Panc1 (cell line): ENCODE results near the gene GRAMD2A. TPM values are rescaled to one million over a fixed set of nuclear protein-coding genes. Genes with fewer than 3 reads are reported as not detected.

ENCODE experiments used
- ATAC-seq: fragments of 200-7000 bp; cut with Tn5 transposase; 2 replicates; pipeline ENCODE4 v1.9.1; 2020; ENCODE audit warnings: mild to moderate bottlenecking, moderate library complexity
- BruUV-seq: library from RNA; stranded (reverse); fragments of 400-500 nt; replicated peaks from 2 replicates; lab custom pipeline; 2021; lab: Mats Ljungman, UMichigan
- CTCF ChIA-PET: fragments of 300-600 bp; sonication (Branson Sonifier 250); formaldehyde crosslinking; loops from one replicate; lab custom pipeline; 2022; ENCODE audit warnings: antibody characterized with exemption; lab: Charles Lee
- POLR2A ChIA-PET: fragments of 300-600 bp; sonication (Branson Sonifier 250); formaldehyde crosslinking; loops from one replicate; lab custom pipeline; 2022; ENCODE audit warnings: antibody characterized with exemption; lab: Charles Lee
- DNase-seq: peaks from one replicate; pipeline ENCODE4 v3.0.0-alpha.2; 2010; ENCODE audit warnings: low read depth, low spot score
- H3K27ac ChIP-seq: 2 replicates; pipeline ENCODE4 v1.5.1; 2011; ENCODE audit warnings: mild to moderate bottlenecking, low read length, inconsistent platforms
- H3K27me3 ChIP-seq: fragments of 200-500 bp; sonication (Bioruptor generic); 2 replicates; pipeline ENCODE4 v1.6.0; 2014; ENCODE audit warnings: low read length, inconsistent platforms; ENCODE audit not compliant: control insufficient read depth, insufficient read depth
- H3K36me3 ChIP-seq: fragments of 200-500 bp; sonication (Bioruptor generic); 2 replicates; pipeline ENCODE4 v1.5.1; 2014; ENCODE audit warnings: inconsistent platforms, mild to moderate bottlenecking, low read length, moderate library complexity; ENCODE audit not compliant: control insufficient read depth, insufficient read depth
- H3K4me1 ChIP-seq: 2 replicates; pipeline ENCODE4 v1.5.1; 2011; ENCODE audit warnings: inconsistent platforms, mild to moderate bottlenecking, low read length, moderate library complexity; ENCODE audit not compliant: control insufficient read depth, insufficient read depth
- H3K4me3 ChIP-seq, 2 experiments: 2 replicates each; pipeline ENCODE4 v1.5.1; 2011 to 2012; ENCODE audit warnings: low read depth in 2 of 2, low read length in 2 of 2, mild to moderate bottlenecking in 2 of 2, inconsistent platforms in 1 of 2, moderate library complexity in 1 of 2
- H3K9me3 ChIP-seq: fragments of 200-500 bp; sonication (Bioruptor generic); 2 replicates; pipeline ENCODE4 v1.5.1; 2014; ENCODE audit warnings: low read depth, mild to moderate bottlenecking, inconsistent platforms, low read length, moderate library complexity; ENCODE audit not compliant: control insufficient read depth, insufficient read depth
- POLR2AphosphoS5 ChIP-seq: IDR thresholded peaks from 2 replicates; pipeline ENCODE4 v1.6.1; 2012; ENCODE audit warnings: mild to moderate bottlenecking, low read depth, low read length, moderate library complexity
- SIN3A ChIP-seq: IDR thresholded peaks from 2 replicates; pipeline ENCODE4 v1.6.1; 2012; ENCODE audit warnings: low read depth, mild to moderate bottlenecking, low read length, moderate library complexity, borderline replicate concordance; ENCODE audit not compliant: insufficient read depth
- TCF7L2 ChIP-seq: IDR thresholded peaks from 2 replicates; pipeline ENCODE4 v1.6.1; 2011; ENCODE audit warnings: mild to moderate bottlenecking, low read depth, low read length, inconsistent platforms
- in situ Hi-C: cut with HindIII; loops from 2 replicates; pipeline ENCODE4 v1.10.0; 2016; ENCODE audit warnings: low sequenced_read_pairs, low pct_unique_long_range_greater_than_20kb
- intact Hi-C: fragments of 100-400 bp; cut with micrococcal nuclease; formaldehyde crosslinking; loops from one replicate; pipeline ENCODE4 v1.10.0; 2022; ENCODE audit not compliant: unreplicated experiment
- total RNA-seq: library from RNA; stranded (reverse); gene quantifications from one replicate; pipeline ENCODE4 v1.2.1, GENCODE V29; 2021; ENCODE audit not compliant: unreplicated experiment
- TF ChIP-seq, protein P1 (sequence below): fragments of 450-650 bp; IDR thresholded peaks from 2 replicates; pipeline ENCODE4 v1.5.1; 2017; ENCODE audit warnings: mild to moderate bottlenecking
- TF ChIP-seq, protein P2 (sequence below), 2 experiments: IDR thresholded peaks; 2 replicates each; pipeline ENCODE4 v1.6.1; 2011 to 2012; ENCODE audit warnings: low read depth in 2 of 2, control low read depth in 1 of 2, low read length in 1 of 2, mild to moderate bottlenecking in 1 of 2, moderate library complexity in 1 of 2; ENCODE audit not compliant: insufficient read depth in 1 of 2

GRAMD2A gene
- total RNA-seq, 1 experiment from 2014 or later = 1.3 TPM

DNA sequence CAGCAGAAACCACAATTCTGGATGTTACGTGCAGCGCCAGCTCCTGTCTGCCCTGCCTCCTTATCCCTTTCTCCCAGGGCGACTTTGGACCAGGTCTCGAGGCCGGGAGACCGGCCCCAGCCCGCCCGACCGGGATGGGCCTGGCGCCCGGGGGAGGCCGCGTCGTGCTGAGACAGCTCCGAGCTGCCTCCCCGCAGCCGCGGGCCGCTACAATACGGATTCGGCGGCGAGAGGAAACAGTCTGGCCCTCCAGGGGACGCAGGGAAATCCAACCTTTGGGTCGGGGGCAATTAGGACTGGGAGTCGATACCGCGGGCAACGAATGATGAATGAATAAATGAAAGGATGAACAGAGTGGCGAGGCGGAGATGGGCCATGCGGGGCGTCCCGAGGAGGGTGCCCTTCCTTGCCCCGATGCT lies 537 bp downstream of the GRAMD2A start:
- intact Hi-C loops (no loop called here), in situ Hi-C loops (no loop called here)
- peak overlapping the region; percentile 63 for H3K27ac ChIP-seq
- H3K9me3 ChIP-seq = no peaks in the 10 kb centered on the region
- CTCF ChIA-PET = no interaction called here
- POLR2A ChIA-PET = no interaction called here
- H3K36me3 ChIP-seq = peaks cover 25% of the 10 kb centered on the region
- H3K27me3 ChIP-seq = no peaks in the 10 kb centered on the region
- H3K4me3 ChIP-seq = peak overlapping the region; percentile 48 to 53
- no TSS peak for BruUV-seq
- H3K4me1 ChIP-seq = peaks cover 27% of the 10 kb centered on the region
- ATAC-seq (peak; percentile 3), DNase-seq (no peak)
- no peak for TF ChIP-seq SIN3A
- TF ChIP-seq, protein P1, sequence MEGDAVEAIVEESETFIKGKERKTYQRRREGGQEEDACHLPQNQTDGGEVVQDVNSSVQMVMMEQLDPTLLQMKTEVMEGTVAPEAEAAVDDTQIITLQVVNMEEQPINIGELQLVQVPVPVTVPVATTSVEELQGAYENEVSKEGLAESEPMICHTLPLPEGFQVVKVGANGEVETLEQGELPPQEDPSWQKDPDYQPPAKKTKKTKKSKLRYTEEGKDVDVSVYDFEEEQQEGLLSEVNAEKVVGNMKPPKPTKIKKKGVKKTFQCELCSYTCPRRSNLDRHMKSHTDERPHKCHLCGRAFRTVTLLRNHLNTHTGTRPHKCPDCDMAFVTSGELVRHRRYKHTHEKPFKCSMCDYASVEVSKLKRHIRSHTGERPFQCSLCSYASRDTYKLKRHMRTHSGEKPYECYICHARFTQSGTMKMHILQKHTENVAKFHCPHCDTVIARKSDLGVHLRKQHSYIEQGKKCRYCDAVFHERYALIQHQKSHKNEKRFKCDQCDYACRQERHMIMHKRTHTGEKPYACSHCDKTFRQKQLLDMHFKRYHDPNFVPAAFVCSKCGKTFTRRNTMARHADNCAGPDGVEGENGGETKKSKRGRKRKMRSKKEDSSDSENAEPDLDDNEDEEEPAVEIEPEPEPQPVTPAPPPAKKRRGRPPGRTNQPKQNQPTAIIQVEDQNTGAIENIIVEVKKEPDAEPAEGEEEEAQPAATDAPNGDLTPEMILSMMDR = no peak
- TF ChIP-seq TCF7L2 = no peak
- no peak for TF ChIP-seq POLR2AphosphoS5
- TF ChIP-seq, protein P2, sequence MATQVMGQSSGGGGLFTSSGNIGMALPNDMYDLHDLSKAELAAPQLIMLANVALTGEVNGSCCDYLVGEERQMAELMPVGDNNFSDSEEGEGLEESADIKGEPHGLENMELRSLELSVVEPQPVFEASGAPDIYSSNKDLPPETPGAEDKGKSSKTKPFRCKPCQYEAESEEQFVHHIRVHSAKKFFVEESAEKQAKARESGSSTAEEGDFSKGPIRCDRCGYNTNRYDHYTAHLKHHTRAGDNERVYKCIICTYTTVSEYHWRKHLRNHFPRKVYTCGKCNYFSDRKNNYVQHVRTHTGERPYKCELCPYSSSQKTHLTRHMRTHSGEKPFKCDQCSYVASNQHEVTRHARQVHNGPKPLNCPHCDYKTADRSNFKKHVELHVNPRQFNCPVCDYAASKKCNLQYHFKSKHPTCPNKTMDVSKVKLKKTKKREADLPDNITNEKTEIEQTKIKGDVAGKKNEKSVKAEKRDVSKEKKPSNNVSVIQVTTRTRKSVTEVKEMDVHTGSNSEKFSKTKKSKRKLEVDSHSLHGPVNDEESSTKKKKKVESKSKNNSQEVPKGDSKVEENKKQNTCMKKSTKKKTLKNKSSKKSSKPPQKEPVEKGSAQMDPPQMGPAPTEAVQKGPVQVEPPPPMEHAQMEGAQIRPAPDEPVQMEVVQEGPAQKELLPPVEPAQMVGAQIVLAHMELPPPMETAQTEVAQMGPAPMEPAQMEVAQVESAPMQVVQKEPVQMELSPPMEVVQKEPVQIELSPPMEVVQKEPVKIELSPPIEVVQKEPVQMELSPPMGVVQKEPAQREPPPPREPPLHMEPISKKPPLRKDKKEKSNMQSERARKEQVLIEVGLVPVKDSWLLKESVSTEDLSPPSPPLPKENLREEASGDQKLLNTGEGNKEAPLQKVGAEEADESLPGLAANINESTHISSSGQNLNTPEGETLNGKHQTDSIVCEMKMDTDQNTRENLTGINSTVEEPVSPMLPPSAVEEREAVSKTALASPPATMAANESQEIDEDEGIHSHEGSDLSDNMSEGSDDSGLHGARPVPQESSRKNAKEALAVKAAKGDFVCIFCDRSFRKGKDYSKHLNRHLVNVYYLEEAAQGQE (IDR thresholded peaks at IDR 0.05; ENCODE audit: insufficient read depth in 1 of 2, low read depth in 2 of 2, low read length in 1 of 2) = no peak

DNA sequence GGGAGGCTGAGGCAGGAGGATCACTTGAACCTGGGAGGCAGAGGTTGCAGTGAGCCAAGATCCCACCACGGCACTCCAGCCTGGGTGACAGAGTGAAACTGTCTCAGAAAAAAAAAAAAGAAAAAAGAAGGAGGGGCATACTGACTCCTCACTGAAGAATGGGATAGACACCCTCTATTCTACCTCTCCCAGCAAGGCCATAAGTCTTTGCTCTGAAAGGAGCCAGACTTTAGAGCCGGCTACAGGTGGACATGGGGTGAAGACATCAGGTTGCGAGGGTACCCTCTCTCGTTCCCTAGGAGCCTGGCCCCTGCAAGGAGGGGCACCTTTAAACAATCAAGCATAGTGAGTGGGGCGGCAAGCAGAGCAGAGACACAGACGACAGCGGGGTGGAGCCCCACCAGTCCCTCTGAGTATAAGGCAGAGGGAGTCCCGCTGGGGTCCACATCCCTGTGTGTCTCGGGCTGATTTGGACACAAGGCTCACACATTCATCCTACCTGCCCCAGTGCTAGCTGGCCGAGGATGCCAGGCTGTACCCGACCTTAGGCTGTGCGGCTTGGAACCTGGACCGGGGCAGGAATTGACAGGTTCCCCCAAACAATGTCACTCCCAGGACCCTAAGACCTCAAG lies 1.1 kb downstream of the GRAMD2A start:
- H3K27ac ChIP-seq = no peak overlapping the region
- ATAC-seq = no peak
- H3K27me3 ChIP-seq = no peaks in the 10 kb centered on the region; the same call in 1 of the 2 replicates
- no peaks in the 10 kb centered on the region for H3K9me3 ChIP-seq
- intact Hi-C loops = no loop called here
- peaks cover 19% of the 10 kb centered on the region for H3K36me3 ChIP-seq
- H3K4me1 ChIP-seq = peaks cover 24% of the 10 kb centered on the region
- peak overlapping the region; percentile 48 to 53; a peak in 1 of 4 replicates for H3K4me3 ChIP-seq
- TF ChIP-seq, protein P1 = no peak
- TF ChIP-seq SIN3A (no peak), POLR2AphosphoS5 (no peak), TCF7L2 (no peak)
- TF ChIP-seq, protein P2 (IDR thresholded peaks at IDR 0.05; ENCODE audit: insufficient read depth in 1 of 2, low read depth in 2 of 2, low read length in 1 of 2) = no peak
- BruUV-seq = no TSS peak
- in situ Hi-C loops = no loop called here
- ChIA-PET POLR2A (no interaction called here), CTCF (no interaction called here)
- DNase-seq = no peak
